Fibroblast of peridontal ligament (primary cell): ENCODE data around the gene SIM1.

Experiments
- DNase-seq: peaks from one replicate; pipeline ENCODE4 v3.0.0-alpha.2; 2010; ENCODE audit errors: extremely low read depth

The SIM1 gene

GRCh38 chr6:100464903-100465700 lies at the start of gene SIM1:
Gene SIM1 (minus strand): TSS chr6:100464921. CDS start chr6:100463468, 1,453 bp downstream.
- DNase-seq = no peak

GRCh38 chr6:100512203-100512862 lies 47.6 kb upstream of the SIM1 start:
- peak; percentile 12 for DNase-seq

- no peak for DNase-seq
Observed at GRCh38 chr6:100509101-100509500, 44.4 kb upstream of the SIM1 start.

GRCh38 chr6:100506651-100507050 lies 41.9 kb upstream of the SIM1 start:
- DNase-seq = peak; percentile 61

GRCh38 chr6:100504786-100505737 lies 40.3 kb upstream of the SIM1 start:
- DNase-seq = peak; percentile 83

- DNase-seq = no peak
Observed at GRCh38 chr6:100503043-100503705, 38.5 kb upstream of the SIM1 start.

GRCh38 chr6:100493206-100493888 lies 28.6 kb upstream of the SIM1 start:
- DNase-seq = no peak

GRCh38 chr6:100491952-100492670 lies 27.4 kb upstream of the SIM1 start:
- DNase-seq = no peak

GRCh38 chr6:100490065-100490464 lies 25.3 kb upstream of the SIM1 start:
- DNase-seq = no peak

GRCh38 chr6:100488244-100488643 lies 23.5 kb upstream of the SIM1 start:
- peak; percentile 49 for DNase-seq

- DNase-seq = no peak
Observed at GRCh38 chr6:100487638-100488037, 22.9 kb upstream of the SIM1 start.

- no peak for DNase-seq
Observed at GRCh38 chr6:100485268-100485667, 20.5 kb upstream of the SIM1 start.

- DNase-seq = no peak
Observed at GRCh38 chr6:100484474-100484873, 19.8 kb upstream of the SIM1 start.

- no peak for DNase-seq
Observed at GRCh38 chr6:100482698-100483097, 18.0 kb upstream of the SIM1 start.

GRCh38 chr6:100479179-100480035 lies 14.7 kb upstream of the SIM1 start:
- peak; percentile 71 for DNase-seq

- DNase-seq = no peak
Observed at GRCh38 chr6:100475554-100476320, 11.0 kb upstream of the SIM1 start.

- DNase-seq = no peak
Observed at GRCh38 chr6:100473182-100473581, 8.5 kb upstream of the SIM1 start.

GRCh38 chr6:100472674-100473073 lies 8.0 kb upstream of the SIM1 start:
- DNase-seq = no peak
